ENCODE measurements around the gene ZNF311. TPM values are rescaled to one million over a fixed set of nuclear protein-coding genes. Genes with fewer than 3 reads are reported as not detected.
A peak's percentile ranks its signal among the peaks of the same experiment; 100 is the strongest.

ZNF311 gene
- total and polyA plus RNA-seq, 9 of the 15 experiments (the other 6 are each of a cell fraction or from before 2014, with no cell fraction given) = 5.1 to 10.0 (median 7.5) TPM

DNA sequence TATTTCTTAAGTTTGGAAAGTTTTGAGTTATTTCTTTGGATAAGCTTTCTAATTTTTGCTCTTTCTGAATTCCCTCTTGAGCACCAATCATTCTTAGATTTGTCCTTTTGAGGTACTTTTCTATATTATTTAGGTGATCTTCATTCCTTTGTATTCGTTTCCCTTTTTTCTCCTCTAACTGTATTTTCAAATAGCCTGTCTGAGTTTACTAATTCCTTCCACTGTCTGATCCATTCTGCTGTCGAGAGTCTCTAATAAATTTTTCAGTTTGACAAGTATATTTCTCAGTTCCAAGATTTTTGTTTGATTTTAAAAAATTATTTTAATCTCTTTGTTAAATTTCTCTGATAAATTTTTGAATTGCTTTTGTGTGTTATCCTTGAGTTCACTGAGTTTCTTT, 16.3 kb upstream of the ZNF311 start:
- no peak overlapping the region for H3K27ac ChIP-seq (ENCODE audit: extremely low read depth, low read depth, low read length)
- no peak for FAIRE-seq

More for the DNA sequence above, 16.3 kb upstream of the ZNF311 start:
- ChIA-PET POLR2A (no interaction called here), CTCF (ENCODE audit: low intra/inter-chr PET ratio) (no interaction called here)
- H4K20me1 ChIP-seq (replicated peaks; ENCODE audit: control insufficient read depth, insufficient read depth, low read length) = no peaks in the 10 kb centered on the region
- H3K4me3 ChIP-seq = no peak overlapping the region
- DNase-seq (ENCODE audit: extremely low read depth in 1 of 4, low spot score in 3 of 4) (no peak), ATAC-seq (no peak)
- no peak for TF ChIP-seq SIN3B (IDR thresholded peaks at IDR 0.05; ENCODE audit: low read depth)
- TF ChIP-seq CHD1 (IDR thresholded peaks at IDR 0.05; ENCODE audit: low read length) = no peak
- no peak for TF ChIP-seq NBN (IDR thresholded peaks at IDR 0.05; ENCODE audit: low read depth)
- no peak for TF ChIP-seq ZNF77 (CRISPR knock-in tag; IDR thresholded peaks at IDR 0.05)
- TF ChIP-seq RBM15 (IDR thresholded peaks at IDR 0.05; ENCODE audit: insufficient read depth, low read length) = no peak
- peak in 1 of 2 experiments; percentile 63; a peak in 1 of 3 replicates for TF ChIP-seq CBX3 (IDR thresholded peaks at IDR 0.05; ENCODE audit: borderline replicate concordance in 1 of 2, low read length in 2 of 2)
- TF ChIP-seq ADNP (tag; IDR thresholded peaks at IDR 0.05) = no peak
- TF ChIP-seq, protein P1, sequence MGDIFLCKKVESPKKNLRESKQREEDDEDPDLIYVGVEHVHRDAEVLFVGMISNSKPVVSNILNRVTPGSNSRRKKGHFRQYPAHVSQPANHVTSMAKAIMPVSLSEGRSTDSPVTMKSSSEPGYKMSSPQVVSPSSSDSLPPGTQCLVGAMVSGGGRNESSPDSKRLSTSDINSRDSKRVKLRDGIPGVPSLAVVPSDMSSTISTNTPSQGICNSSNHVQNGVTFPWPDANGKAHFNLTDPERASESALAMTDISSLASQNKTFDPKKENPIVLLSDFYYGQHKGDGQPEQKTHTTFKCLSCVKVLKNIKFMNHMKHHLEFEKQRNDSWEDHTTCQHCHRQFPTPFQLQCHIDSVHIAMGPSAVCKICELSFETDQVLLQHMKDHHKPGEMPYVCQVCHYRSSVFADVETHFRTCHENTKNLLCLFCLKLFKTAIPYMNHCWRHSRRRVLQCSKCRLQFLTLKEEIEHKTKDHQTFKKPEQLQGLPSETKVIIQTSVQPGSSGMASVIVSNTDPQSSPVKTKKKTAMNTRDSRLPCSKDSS (IDR thresholded peaks at IDR 0.05; ENCODE audit: low read depth, partially characterized antibody) = peak; percentile 55
- TF ChIP-seq KDM1A (IDR thresholded peaks at IDR 0.05) = no peak
- no peak for TF ChIP-seq GTF2A2 (tag; IDR thresholded peaks at IDR 0.05)
- TF ChIP-seq, protein P2, sequence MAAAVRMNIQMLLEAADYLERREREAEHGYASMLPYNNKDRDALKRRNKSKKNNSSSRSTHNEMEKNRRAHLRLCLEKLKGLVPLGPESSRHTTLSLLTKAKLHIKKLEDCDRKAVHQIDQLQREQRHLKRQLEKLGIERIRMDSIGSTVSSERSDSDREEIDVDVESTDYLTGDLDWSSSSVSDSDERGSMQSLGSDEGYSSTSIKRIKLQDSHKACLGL (CRISPR knock-in tag; IDR thresholded peaks at IDR 0.05; ENCODE audit: borderline replicate concordance, poor library complexity, severe bottlenecking) = no peak
- no peak for TF ChIP-seq ZBTB2 (IDR thresholded peaks at IDR 0.05)
- no peak for TF ChIP-seq ZNF764 (CRISPR knock-in tag; IDR thresholded peaks at IDR 0.05; ENCODE audit: low read depth)
- TF ChIP-seq SP2 (IDR thresholded peaks at IDR 0.05; ENCODE audit: extremely low read depth, low read depth, low read length, poor library complexity, severe bottlenecking) = no peak
- 0 out of 4 replicates have a peak, but pooled peaks of 1 of the 2 experiments have one; percentile 10 for TF ChIP-seq TRIM24 (IDR thresholded peaks at IDR 0.05)
- TF ChIP-seq ZNF507 (tag; conservative IDR thresholded peaks at IDR 0.05) = no peak
- TF ChIP-seq NFATC3 (IDR thresholded peaks at IDR 0.05) = no peak
- no peak for TF ChIP-seq SRSF1 (IDR thresholded peaks at IDR 0.05; ENCODE audit: low read depth, low read length)
- TF ChIP-seq TRIM28 (IDR thresholded peaks at IDR 0.05) = 0 out of 2 replicates have a peak, but pooled peaks have one; percentile 47
- no peaks in the 10 kb centered on the region for H3K79me2 ChIP-seq (ENCODE audit: control insufficient read depth, insufficient read depth, low read length)
- intact Hi-C loops (cut with micrococcal nuclease) = no loop called here
- no peaks in the 10 kb centered on the region for H3K27me3 ChIP-seq (ENCODE audit: control insufficient read depth in 2 of 2, insufficient read depth in 2 of 2, low read length in 2 of 2)
- in situ Hi-C loops (cut with MboI) = no loop called here
- H3K4me1 ChIP-seq (replicated peaks in 1 of 2; ENCODE audit: control insufficient read depth in 2 of 2, insufficient read depth in 2 of 2, low read length in 2 of 2) = peaks cover 0 to 4% of the 10 kb centered on the region in 2 experiments; a peak in 4 of 5 replicates
- 23% methylated on average over 2 of the region's 2 CpGs for WGBS (ENCODE audit: insufficient coverage, low coverage, missing lambda C conversion rate)
- no peak overlapping the region for H2AFZ ChIP-seq (ENCODE audit: low read depth, low read length)
- H3K36me3 ChIP-seq (ENCODE audit: control insufficient read depth, insufficient read depth, low read length) = no peaks in the 10 kb centered on the region
- H3K4me2 ChIP-seq (ENCODE audit: insufficient read depth, low read length) = no peak overlapping the region
- H3K9ac ChIP-seq (ENCODE audit: insufficient read depth in 1 of 2, low read depth in 2 of 2, low read length in 2 of 2) = no peak overlapping the region
- no peaks in the 10 kb centered on the region for H3K9me1 ChIP-seq (ENCODE audit: control insufficient read depth, insufficient read depth, low read length)
- H3K9me3 ChIP-seq (replicated peaks; ENCODE audit: control insufficient read depth, insufficient read depth, low read depth, low read length) = no peaks in the 10 kb centered on the region
- no TSS peak for BruUV-seq (replicated peaks)
